Naive thymus-derived CD4-positive, alpha-beta T cell (primary cell): ENCODE results near the gene CAB39L. TPM values are rescaled to one million over a fixed set of nuclear protein-coding genes. Genes with fewer than 3 reads are reported as not detected.

ENCODE experiments used
- ATAC-seq: fragments of 150-1000 bp; cut with Tn5 transposase; 2 replicates; pipeline ENCODE4 v1.10.0; 2021; ENCODE audit warnings: mild to moderate bottlenecking, moderate library complexity
- CTCF ChIA-PET: fragments of 350-600 bp; sonication (Branson Sonifier 250); formaldehyde crosslinking; loops from one replicate; lab custom pipeline; 2021; ENCODE audit warnings: antibody characterized with exemption; lab: Charles Lee
- POLR2A ChIA-PET: fragments of 350-600 bp; sonication (Branson Sonifier 250); formaldehyde crosslinking; loops from one replicate; lab custom pipeline; 2021; ENCODE audit warnings: antibody characterized with exemption, inconsistent platforms; lab: Charles Lee
- DNase-seq, 9 donors: peaks; one replicate each; pipeline versions ENCODE4 v3.0.0 to v3.0.0-alpha.2; 2020 to 2022; ENCODE audit warnings: mixed read lengths in 1 of 9
- H3K27ac ChIP-seq: one replicate; pipeline ENCODE4 v1.7.0; 2013; ENCODE audit warnings: mild to moderate bottlenecking, low read depth, low read length, moderate library complexity
- H3K27me3 ChIP-seq, 2 donors: one replicate each; pipeline ENCODE4 v1.7.0; 2013; ENCODE audit warnings: low read length in 2 of 2, mild to moderate bottlenecking in 2 of 2, moderate library complexity in 2 of 2; ENCODE audit not compliant: control insufficient read depth in 2 of 2, insufficient read depth in 2 of 2
- H3K36me3 ChIP-seq, 3 experiments: 1 replicate in 2 of 3; 2 replicates in 1 of 3; pipeline ENCODE4 v1.7.0; 2013; ENCODE audit warnings: low read length in 3 of 3, mild to moderate bottlenecking in 3 of 3, moderate library complexity in 1 of 3; ENCODE audit not compliant: insufficient read depth in 3 of 3, control insufficient read depth in 2 of 3
- H3K4me1 ChIP-seq, 2 donors: one replicate each; pipeline ENCODE4 v1.7.0; 2013; ENCODE audit warnings: low read length in 2 of 2, mild to moderate bottlenecking in 2 of 2, moderate library complexity in 1 of 2; ENCODE audit not compliant: control insufficient read depth in 2 of 2, insufficient read depth in 2 of 2
- H3K4me3 ChIP-seq: 2 replicates; pipeline ENCODE4 v1.7.0; 2013; ENCODE audit warnings: mild to moderate bottlenecking, low read length
- H3K9me3 ChIP-seq, 3 experiments: 1 replicate in 2 of 3; 2 replicates in 1 of 3; pipeline ENCODE4 v1.7.0; 2013; ENCODE audit warnings: low read length in 3 of 3; ENCODE audit not compliant: control insufficient read depth in 2 of 3
- H3K27ac Mint-ChIP-seq, 9 donors: one replicate each; pipeline ENCODE4 v1.8.0; 2020 to 2022; ENCODE audit warnings: mixed read lengths in 9 of 9, mild to moderate bottlenecking in 8 of 9, moderate library complexity in 5 of 9, inconsistent platforms in 2 of 9
- H3K27me3 Mint-ChIP-seq, 5 donors: one replicate each; pipeline ENCODE4 v1.8.0; 2021 to 2022; ENCODE audit warnings: mixed read lengths in 5 of 5, mild to moderate bottlenecking in 1 of 5
- H3K36me3 Mint-ChIP-seq, 5 donors: one replicate each; pipeline ENCODE4 v1.8.0; 2020 to 2022; ENCODE audit warnings: mixed read lengths in 5 of 5, mild to moderate bottlenecking in 3 of 5, inconsistent platforms in 1 of 5
- H3K4me1 Mint-ChIP-seq, 7 donors: one replicate each; pipeline ENCODE4 v1.8.0; 2020 to 2022; ENCODE audit warnings: mixed read lengths in 7 of 7, mild to moderate bottlenecking in 3 of 7, inconsistent platforms in 1 of 7
- H3K4me3 Mint-ChIP-seq, 10 donors: one replicate each; pipeline ENCODE4 v1.8.0; 2020 to 2022; ENCODE audit warnings: mild to moderate bottlenecking in 10 of 10, mixed read lengths in 10 of 10, moderate library complexity in 6 of 10, inconsistent platforms in 2 of 10
- H3K9me3 Mint-ChIP-seq, 11 donors: one replicate each; pipeline ENCODE4 v1.8.0; 2020 to 2022; ENCODE audit warnings: mixed read lengths in 11 of 11, mild to moderate bottlenecking in 4 of 11, inconsistent platforms in 1 of 11, moderate library complexity in 1 of 11
- intact Hi-C, 2 donors: fragments of 100-400 bp; cut with micrococcal nuclease; formaldehyde crosslinking; loops; one replicate each; pipeline ENCODE4 v1.15.1; 2023
- polyA plus RNA-seq, 2 donors: library from polyadenylated mRNA; unstranded; fragments of 300-500 nt; fragmentation: Illumina TruSeq; gene quantifications; one replicate each; pipeline ENCODE4 v1.2.3, GENCODE V29; 2021
- total RNA-seq, 6 experiments: library from RNA in 5 of 6; stranded (reverse) in 5 of 6; gene quantifications; 1 replicate in 5 of 6; 2 replicates in 1 of 6; pipeline ENCODE4 v1.2.3 and lab custom pipeline; 2021 to 2026

CAB39L gene
- total RNA-seq, result 1 to 10 TPM; 2.9 to 5.9 (median 4.6) TPM
- 1 to 10 TPM; 4.3 to 4.9 TPM for polyA plus RNA-seq
- total RNA-seq (lab: John Stamatoyannopoulos, UW), result 5.4 reads per million, percentile 25 among the genes with 10 or more reads in this experiment

- Mint-ChIP-seq H3K4me1 (peaks cover 30 to 58% (median 53%) of the 10 kb centered on the region in 7 donors), H3K4me3 (peak within 1 kb of the TSS; percentile 91 to 97 (median 95)), H3K27me3 (no peaks in the 10 kb centered on the region), H3K9me3 (peaks cover 0 to 3% (median 0%) of the 10 kb centered on the region in 11 donors), H3K36me3 (peaks cover 0 to 20% (median 0%) of the 10 kb centered on the region in 5 donors), H3K27ac (peak within 1 kb of the TSS; percentile 95 to 99 (median 97))
- Histone ChIP-seq H3K36me3 (no peaks in the 10 kb centered on the region), H3K9me3 (no peaks in the 10 kb centered on the region), H3K4me1 (peaks cover 22 to 35% of the 10 kb centered on the region in 2 donors), H3K4me3 (peak within 1 kb of the TSS; percentile 92), H3K27me3 (no peaks in the 10 kb centered on the region), H3K27ac (peak within 1 kb of the TSS; percentile 83)
- ChIA-PET CTCF (interaction anchor here (1.3 to 1.6 kb wide), 4 partner anchors 11 to 169 kb away, joined by 3 to 4 read pairs (median 3); no protein-coding TSS in a partner anchor), POLR2A (interaction anchor here (0.6 to 4.5 kb wide), 34 partner anchors 10 to 1406 kb away, joined by 3 to 85 read pairs (median 4); partner anchors contain the start of genes EBPL, FNDC3A, KPNA3 and NUDT15)
- intact Hi-C loops, result loop anchor here (1.0 to 10.0 kb wide), 28 partner anchors 10 to 1467 kb away; partner anchors contain the start of genes MED4 (in 2 of the 2), PHF11 (in 2 of the 2), RCBTB1 (in 2 of the 2) and SPRYD7 (in 2 of the 2)
- DNase-seq (peak; percentile 91 to 100 (median 99)), ATAC-seq (peak; percentile 95)
Measured at GRCh38 chr13:49443704-49444523, at the start of gene CAB39L, which contains the start of gene SETDB2. Gene CAB39L (minus strand): TSS chr13:49444064. CDS start chr13:49382910, 61,154 bp downstream. Gene SETDB2 (plus strand): TSS chr13:49444274. CDS start chr13:49451894, 7,620 bp downstream.

- no peak overlapping the region for H3K27ac ChIP-seq
- H3K36me3 ChIP-seq, result peaks cover 0 to 46% (median 7%) of the 10 kb centered on the region in 3 experiments
- Mint-ChIP-seq H3K36me3 (peaks cover 9 to 38% (median 23%) of the 10 kb centered on the region in 5 donors), H3K27me3 (no peaks in the 10 kb centered on the region), H3K27ac (peak overlapping the region in 1 of 9 donors; percentile 2), H3K9me3 (no peaks in the 10 kb centered on the region), H3K4me1 (peaks cover 0 to 4% (median 0%) of the 10 kb centered on the region in 7 donors), H3K4me3 (no peak overlapping the region)
- POLR2A ChIA-PET, result no interaction called here
- no peaks in the 10 kb centered on the region for H3K4me1 ChIP-seq
- intact Hi-C loops, result no loop called here
- DNase-seq, result no peak
- H3K27me3 ChIP-seq, result no peaks in the 10 kb centered on the region
- CTCF ChIA-PET, result no interaction called here
- H3K4me3 ChIP-seq, result no peak overlapping the region
- H3K9me3 ChIP-seq, result no peaks in the 10 kb centered on the region
- no peak for ATAC-seq
Measured at GRCh38 chr13:49488563-49488962, 44.7 kb upstream of the CAB39L start.

- POLR2A ChIA-PET, result interaction anchor here (0.6 kb wide), 1 partner anchor 235 kb away, joined by 3 read pairs; no protein-coding TSS in a partner anchor
- no peaks in the 10 kb centered on the region for H3K27me3 Mint-ChIP-seq
Measured at GRCh38 chr13:49481788-49482187, 37.9 kb upstream of the CAB39L start.

GRCh38 chr13:49476529-49476928 is 32.7 kb upstream of the CAB39L start:
- Histone ChIP-seq H3K27me3 (no peaks in the 10 kb centered on the region), H3K9me3 (no peaks in the 10 kb centered on the region), H3K4me3 (no peak overlapping the region), H3K27ac (no peak overlapping the region), H3K36me3 (peaks cover 3 to 50% (median 12%) of the 10 kb centered on the region in 3 experiments), H3K4me1 (no peaks in the 10 kb centered on the region)
- H3K4me1 Mint-ChIP-seq, result peaks cover 0 to 3% (median 0%) of the 10 kb centered on the region in 7 donors
- ChIA-PET POLR2A (interaction anchor here (1.4 kb wide), 1 partner anchor 33 kb away, joined by 4 read pairs; the partner anchor contains the start of genes CAB39L and SETDB2), CTCF (no interaction called here)
- peaks cover 0 to 43% (median 17%) of the 10 kb centered on the region in 5 donors for H3K36me3 Mint-ChIP-seq
- no peak for ATAC-seq
- no peaks in the 10 kb centered on the region for H3K27me3 Mint-ChIP-seq
- H3K4me3 Mint-ChIP-seq, result no peak overlapping the region
- intact Hi-C loops, result no loop called here
- H3K27ac Mint-ChIP-seq, result no peak overlapping the region
- H3K9me3 Mint-ChIP-seq, result no peaks in the 10 kb centered on the region
- DNase-seq, result no peak

More at GRCh38 chr13:49481788-49482187, 37.9 kb upstream of the CAB39L start:
- H3K4me1 Mint-ChIP-seq, result peaks cover 0 to 4% (median 0%) of the 10 kb centered on the region in 7 donors
- CTCF ChIA-PET, result interaction anchor here (0.6 kb wide), 1 partner anchor 239 kb away, joined by 3 read pairs; no protein-coding TSS in a partner anchor
- no peaks in the 10 kb centered on the region for H3K9me3 ChIP-seq
- no peaks in the 10 kb centered on the region for H3K27me3 ChIP-seq
- peaks cover 3 to 69% (median 14%) of the 10 kb centered on the region in 3 experiments for H3K36me3 ChIP-seq
- H3K4me1 ChIP-seq, result no peaks in the 10 kb centered on the region
- H3K4me3 ChIP-seq, result no peak overlapping the region
- DNase-seq, result no peak
- no peak overlapping the region for H3K4me3 Mint-ChIP-seq
- H3K36me3 Mint-ChIP-seq, result peaks cover 4 to 57% (median 37%) of the 10 kb centered on the region in 5 donors
- H3K27ac ChIP-seq, result no peak overlapping the region
- intact Hi-C loops, result no loop called here
- no peak for ATAC-seq
- H3K27ac Mint-ChIP-seq, result peak overlapping the region in 4 of 9 donors; percentile 6 to 76 (median 13)
- H3K9me3 Mint-ChIP-seq, result no peaks in the 10 kb centered on the region

- DNase-seq (no peak), ATAC-seq (no peak)
- Mint-ChIP-seq H3K36me3 (peaks cover 0 to 38% (median 29%) of the 10 kb centered on the region in 5 donors), H3K4me1 (peaks cover 0 to 4% (median 0%) of the 10 kb centered on the region in 7 donors), H3K27ac (no peak overlapping the region), H3K4me3 (no peak overlapping the region), H3K9me3 (no peaks in the 10 kb centered on the region), H3K27me3 (no peaks in the 10 kb centered on the region)
- Histone ChIP-seq H3K4me1 (no peaks in the 10 kb centered on the region), H3K36me3 (peaks cover 3 to 21% (median 8%) of the 10 kb centered on the region in 3 experiments), H3K27ac (no peak overlapping the region), H3K4me3 (no peak overlapping the region), H3K9me3 (no peaks in the 10 kb centered on the region), H3K27me3 (no peaks in the 10 kb centered on the region)
- CTCF ChIA-PET, result no interaction called here
- intact Hi-C loops, result no loop called here
- POLR2A ChIA-PET, result no interaction called here
Measured at GRCh38 chr13:49472186-49472585, 28.3 kb upstream of the CAB39L start.

- ChIA-PET POLR2A (interaction anchor here (2.0 kb wide), 1 partner anchor 22 kb away, joined by 6 read pairs; the partner anchor contains the start of gene SETDB2), CTCF (interaction anchor here (0.6 to 0.7 kb wide), 3 partner anchors 41 to 1015 kb away, joined by 3 to 6 read pairs (median 5); no protein-coding TSS in a partner anchor)
- peaks cover 4 to 66% (median 55%) of the 10 kb centered on the region in 5 donors for H3K36me3 Mint-ChIP-seq
Measured at GRCh38 chr13:49466292-49466838, 22.5 kb upstream of the CAB39L start.

More at GRCh38 chr13:49466292-49466838, 22.5 kb upstream of the CAB39L start:
- ATAC-seq, result no peak
- intact Hi-C loops, result loop anchor here in 1 of 2 donors (2.0 kb wide), 1 partner anchor 22 kb away; the partner anchor contains the start of genes CAB39L and SETDB2
- H3K27ac Mint-ChIP-seq, result no peak overlapping the region
- peaks cover 8 to 35% (median 22%) of the 10 kb centered on the region in 3 experiments for H3K36me3 ChIP-seq
- H3K27me3 Mint-ChIP-seq, result no peaks in the 10 kb centered on the region
- H3K4me1 Mint-ChIP-seq, result peaks cover 0 to 5% (median 0%) of the 10 kb centered on the region in 7 donors
- no peaks in the 10 kb centered on the region for H3K4me1 ChIP-seq
- no peak overlapping the region for H3K4me3 Mint-ChIP-seq
- no peak for DNase-seq
- peaks cover 0 to 7% (median 0%) of the 10 kb centered on the region in 3 experiments for H3K9me3 ChIP-seq
- H3K27ac ChIP-seq, result no peak overlapping the region
- peaks cover 0 to 18% (median 5%) of the 10 kb centered on the region in 11 donors for H3K9me3 Mint-ChIP-seq
- H3K27me3 ChIP-seq, result no peaks in the 10 kb centered on the region
- H3K4me3 ChIP-seq, result no peak overlapping the region
